Measurements from ENCODE around the gene TCERG1L.

DNA sequence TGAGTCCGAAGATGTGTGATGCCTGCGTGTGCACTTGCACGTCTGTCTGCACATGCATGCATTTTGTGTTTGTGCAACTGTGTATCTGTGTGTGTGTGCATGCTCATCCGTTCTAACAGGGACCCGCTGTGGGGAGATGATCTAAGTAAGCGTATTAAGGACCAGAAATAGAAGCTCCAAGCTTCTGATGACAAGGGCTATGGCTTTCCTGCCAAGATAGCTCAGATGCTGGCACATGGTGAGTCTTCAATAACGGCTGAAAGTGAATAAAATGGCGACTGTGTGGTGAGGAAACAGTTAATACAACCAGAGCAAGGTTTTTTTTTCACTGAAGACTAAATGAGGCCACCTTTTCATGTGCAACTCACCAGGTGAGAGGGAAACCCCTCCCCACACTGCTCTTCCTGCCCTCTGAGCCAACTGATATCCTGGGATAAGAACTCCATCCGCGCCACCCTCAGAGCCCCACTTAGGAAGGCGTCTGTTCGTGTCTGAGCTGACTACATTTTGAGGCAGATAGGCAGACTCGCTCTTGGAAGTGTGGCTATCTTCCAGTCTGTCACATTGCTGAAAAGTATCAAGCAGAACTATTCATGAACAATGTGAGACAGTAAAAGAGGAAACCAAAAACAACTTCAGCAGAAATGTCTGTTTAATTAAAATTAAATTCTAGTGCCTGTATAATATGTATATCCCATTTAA, 47.4 kb upstream of the TCERG1L start:
- TF ChIP-seq EZH2phosphoT487 (IDR thresholded peaks at IDR 0.05; ENCODE audit: insufficient read depth, low read depth) (no peak), EZH2 (IDR thresholded peaks at IDR 0.05; ENCODE audit: insufficient read depth, poor library complexity, severe bottlenecking) (no peak)
